MM.1S (cell line): ENCODE measurements around the gene RERE.

Experiments used
- CTCF ChIP-seq: fragments of 300-600 bp; sonication (generic); IDR thresholded peaks from 2 replicates; pipeline ENCODE4 v1.5.1; 2016; ENCODE audit warnings: antibody characterized with exemption, low read length, mixed read lengths
- EZH2 ChIP-seq: fragments of 300-600 bp; sonication (generic); optimal IDR thresholded peaks from 2 replicates; pipeline ENCODE3; 2017; ENCODE audit warnings: low read depth, mild to moderate bottlenecking, antibody characterized with exemption, low read length, mixed read lengths

- TF ChIP-seq CTCF (no peak), EZH2 (no peak)
Measured at GRCh38 chr1:8337776-8338525, 479.5 kb downstream of the RERE start.
